Activated T-cell treated with anti-CD3 and anti-CD28 coated beads, Interleukin-2, amount 50 U/mL, for 1 hour (primary cell): ENCODE data around the gene SLC25A13.

Experiments
- DNase-seq: peaks from one replicate; pipeline ENCODE4 v3.0.0-alpha.2; 2020

Gene SLC25A13

DNA sequence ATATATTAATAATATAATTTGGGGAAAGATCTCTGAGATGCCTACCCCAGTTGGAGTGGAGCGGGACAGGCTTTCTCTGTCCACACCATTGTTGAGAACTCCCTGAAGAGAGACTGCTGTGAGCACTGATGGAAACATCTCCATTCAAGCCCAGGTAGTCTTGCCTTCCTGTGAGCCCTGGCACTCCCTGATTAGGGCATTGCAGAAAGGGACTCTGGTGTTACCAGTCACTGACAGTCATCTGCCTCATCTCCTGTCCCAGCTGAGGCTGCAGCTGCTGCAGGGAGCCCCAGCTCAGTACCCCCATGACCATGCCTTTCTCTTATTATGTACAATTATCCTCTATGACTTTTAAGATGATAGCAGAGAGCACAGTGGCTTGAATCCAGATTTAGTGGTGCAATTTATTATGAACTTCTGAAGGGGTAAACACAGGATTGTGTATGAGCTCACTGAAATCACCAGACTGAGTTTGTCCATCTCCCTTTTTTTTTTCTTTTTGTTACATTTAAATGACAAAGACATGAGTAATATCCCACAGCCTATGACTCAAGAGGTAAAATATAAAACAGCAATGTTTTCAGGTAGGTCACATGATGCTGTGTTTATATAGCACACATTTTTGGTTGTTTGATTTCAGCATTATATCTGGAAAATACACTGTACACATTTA lies 236.9 kb downstream of the SLC25A13 start:
- DNase-seq = no peak

DNA sequence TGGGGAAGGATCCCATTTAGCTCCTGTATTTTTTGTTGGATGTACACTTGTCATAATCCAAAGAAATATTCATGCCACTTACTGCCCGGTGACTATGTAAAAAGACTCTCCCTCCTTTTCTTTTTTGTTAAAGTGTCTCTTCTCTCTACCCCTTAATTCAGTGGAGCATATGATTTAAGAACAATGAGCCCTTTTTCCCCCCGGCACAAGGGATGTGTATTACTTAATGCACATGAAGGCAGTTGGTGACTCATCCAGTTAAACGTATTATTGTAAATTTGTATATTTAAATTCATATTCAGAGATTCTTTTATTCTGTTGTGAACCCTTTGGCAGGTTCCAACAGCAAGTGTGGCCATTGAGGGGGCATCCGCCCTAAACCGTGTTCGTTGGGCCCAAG lies 241.9 kb downstream of the SLC25A13 start:
- DNase-seq = no peak

DNA sequence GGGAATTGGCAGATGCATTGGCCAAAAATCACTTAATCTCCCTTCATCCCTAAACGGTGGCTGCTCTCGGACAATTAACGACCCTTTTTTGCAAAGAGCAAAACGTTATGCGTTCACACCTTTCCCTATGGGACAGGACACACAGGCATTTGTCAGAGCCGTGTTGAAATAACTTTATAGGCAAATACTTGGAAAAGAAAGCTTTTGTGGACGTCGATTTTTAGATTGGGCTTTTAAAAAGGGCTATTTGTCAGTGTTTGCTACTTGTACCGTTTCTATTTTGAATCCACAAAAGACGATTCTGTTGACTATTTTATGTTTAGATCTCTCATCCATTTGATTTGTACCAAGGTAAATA lies 245.6 kb downstream of the SLC25A13 start:
- DNase-seq = no peak

DNA sequence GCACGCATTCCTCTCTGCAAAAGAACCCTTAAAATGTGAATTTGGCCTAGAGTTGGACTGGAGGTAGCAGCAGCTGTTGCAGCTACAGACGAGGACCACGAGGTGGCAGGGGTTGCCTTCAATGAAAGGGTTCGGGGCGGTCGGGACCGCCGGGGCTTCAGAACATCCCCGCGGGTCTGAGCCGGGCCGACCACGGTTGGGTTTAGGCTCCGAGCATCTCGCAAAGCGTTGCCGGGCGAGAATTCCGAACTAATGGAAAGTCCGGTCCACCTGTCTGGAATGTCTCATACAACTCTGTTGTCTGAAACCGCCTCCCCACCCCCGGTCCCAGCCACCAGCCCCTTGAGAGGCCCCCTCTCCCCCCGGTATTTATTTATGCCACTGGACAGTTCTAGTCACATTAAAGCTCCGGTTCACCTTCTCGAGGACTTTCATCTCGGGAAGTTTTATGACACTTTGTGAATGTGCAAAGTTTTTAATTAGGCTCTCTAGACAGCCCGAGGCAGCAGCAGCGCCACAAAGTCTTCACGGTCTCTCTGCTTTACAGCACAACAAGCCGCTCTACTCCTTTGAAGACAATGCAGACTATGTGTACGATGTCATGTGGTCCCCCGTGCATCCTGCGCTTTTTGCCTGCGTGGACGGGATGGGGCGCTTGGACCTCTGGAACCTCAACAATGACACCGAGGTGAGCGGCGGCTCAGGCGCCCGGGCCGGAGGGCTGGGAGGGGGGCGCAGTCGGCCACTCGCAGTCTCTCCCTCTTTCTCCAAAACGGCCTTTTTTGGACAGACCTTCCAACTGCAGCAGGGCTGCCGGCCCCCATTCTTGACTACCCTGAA lies 246.2 kb downstream of the SLC25A13 start:
- DNase-seq = peak; percentile 55

DNA sequence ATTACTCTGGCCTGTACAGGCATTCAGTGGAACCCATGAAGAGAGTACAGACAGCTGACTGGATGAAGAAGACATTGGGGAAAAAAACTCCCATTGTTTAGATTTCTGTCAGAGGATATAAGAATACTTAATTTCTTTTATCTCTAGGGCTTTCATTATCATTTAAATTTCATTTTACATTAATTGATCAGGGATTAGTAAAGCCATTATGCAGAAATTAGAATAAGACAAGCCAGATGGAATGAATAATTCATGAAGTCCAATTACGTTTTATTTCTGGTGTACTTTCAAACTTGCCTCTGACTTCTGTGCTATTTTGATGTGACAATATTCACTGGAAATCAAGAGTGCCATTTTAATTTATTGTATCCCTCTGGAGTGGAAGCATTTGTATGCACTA lies 247.0 kb downstream of the SLC25A13 start:
- DNase-seq = no peak
